NT2/D1 (cell line): ENCODE results near the gene SAMD3.

ENCODE experiments used
- DNase-seq: peaks from one replicate; pipeline ENCODE4 v3.0.0-alpha.2; 2011; ENCODE audit warnings: low read depth, low spot score
- H3K27me3 ChIP-seq: 2 replicates; pipeline ENCODE4 v1.6.0; 2011; ENCODE audit warnings: mild to moderate bottlenecking; ENCODE audit not compliant: insufficient read length, insufficient read depth
- H3K36me3 ChIP-seq: 2 replicates; pipeline ENCODE4 v1.6.1; 2011; ENCODE audit warnings: mild to moderate bottlenecking, low read length, mixed read lengths; ENCODE audit not compliant: insufficient read depth, insufficient read length
- H3K4me1 ChIP-seq: 2 replicates; pipeline ENCODE4 v1.5.1; 2011; ENCODE audit not compliant: insufficient read depth, insufficient read length
- H3K4me3 ChIP-seq: 2 replicates; pipeline ENCODE4 v1.5.1; 2011; ENCODE audit warnings: low read depth; ENCODE audit not compliant: insufficient read length
- H3K9ac ChIP-seq: 2 replicates; pipeline ENCODE4 v1.6.0; 2011; ENCODE audit warnings: low read depth; ENCODE audit not compliant: insufficient read length
- H3K9me3 ChIP-seq: 2 replicates; pipeline ENCODE4 v1.5.1; 2011; ENCODE audit warnings: mild to moderate bottlenecking, low read length; ENCODE audit not compliant: insufficient read depth
- SUZ12 ChIP-seq: IDR thresholded peaks from 2 replicates; pipeline ENCODE4 v1.6.1; 2011; ENCODE audit not compliant: insufficient read length, insufficient read depth; ENCODE audit errors: extremely low read depth
- YY1 ChIP-seq: IDR thresholded peaks from 2 replicates; pipeline ENCODE4 v1.6.1; 2011; ENCODE audit not compliant: insufficient read length, insufficient read depth
- ZNF274 ChIP-seq: IDR thresholded peaks from 2 replicates; pipeline ENCODE4 v1.6.1; 2011; ENCODE audit warnings: mild to moderate bottlenecking, low read depth, low read length

SAMD3 gene

DNA sequence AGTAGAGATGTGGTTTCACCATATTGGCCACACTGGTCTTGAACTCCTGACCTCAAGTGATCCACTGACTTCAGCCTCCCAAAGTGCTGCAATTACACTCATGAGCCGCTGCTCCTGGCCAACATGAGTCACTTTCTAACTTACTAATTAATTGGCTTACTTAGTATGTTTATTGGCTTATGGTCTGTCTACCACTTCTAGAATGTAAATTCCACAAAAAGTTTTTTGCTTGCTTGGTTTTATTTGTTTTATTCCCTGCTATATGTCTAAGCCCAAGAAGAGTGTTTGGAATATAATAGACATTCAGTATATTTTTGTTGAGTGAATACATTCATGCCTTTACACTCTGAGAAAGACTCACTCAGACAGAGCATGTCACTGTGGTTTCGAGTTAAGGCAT lies 86.0 kb downstream of the SAMD3 start:
- no peaks in the 10 kb centered on the region for H3K36me3 ChIP-seq
- DNase-seq, result no peak
- no peak for TF ChIP-seq SUZ12
- no peak for TF ChIP-seq ZNF274
- TF ChIP-seq YY1, result no peak
- no peaks in the 10 kb centered on the region for H3K27me3 ChIP-seq
- H3K9me3 ChIP-seq, result no peaks in the 10 kb centered on the region
- no peaks in the 10 kb centered on the region for H3K4me1 ChIP-seq
- no peak overlapping the region for H3K4me3 ChIP-seq
- no peak overlapping the region for H3K9ac ChIP-seq

- DNase-seq, result no peak
- Histone ChIP-seq H3K27me3 (no peaks in the 10 kb centered on the region), H3K9ac (no peak overlapping the region), H3K9me3 (no peaks in the 10 kb centered on the region), H3K4me1 (no peaks in the 10 kb centered on the region), H3K4me3 (no peak overlapping the region), H3K36me3 (no peaks in the 10 kb centered on the region)
- TF ChIP-seq ZNF274, result no peak
- no peak for TF ChIP-seq YY1
- no peak for TF ChIP-seq SUZ12
Measured at GRCh38 chr6:130134582-130134981, 88.2 kb downstream of the SAMD3 start.

GRCh38 chr6:130132286-130132701 lies 90.5 kb downstream of the SAMD3 start:
- no peaks in the 10 kb centered on the region for H3K9me3 ChIP-seq
- no peak overlapping the region for H3K9ac ChIP-seq
- no peaks in the 10 kb centered on the region for H3K27me3 ChIP-seq
- no peaks in the 10 kb centered on the region for H3K36me3 ChIP-seq
- no peak for TF ChIP-seq ZNF274
- no peak for DNase-seq
- H3K4me1 ChIP-seq, result no peaks in the 10 kb centered on the region
- H3K4me3 ChIP-seq, result no peak overlapping the region

DNA sequence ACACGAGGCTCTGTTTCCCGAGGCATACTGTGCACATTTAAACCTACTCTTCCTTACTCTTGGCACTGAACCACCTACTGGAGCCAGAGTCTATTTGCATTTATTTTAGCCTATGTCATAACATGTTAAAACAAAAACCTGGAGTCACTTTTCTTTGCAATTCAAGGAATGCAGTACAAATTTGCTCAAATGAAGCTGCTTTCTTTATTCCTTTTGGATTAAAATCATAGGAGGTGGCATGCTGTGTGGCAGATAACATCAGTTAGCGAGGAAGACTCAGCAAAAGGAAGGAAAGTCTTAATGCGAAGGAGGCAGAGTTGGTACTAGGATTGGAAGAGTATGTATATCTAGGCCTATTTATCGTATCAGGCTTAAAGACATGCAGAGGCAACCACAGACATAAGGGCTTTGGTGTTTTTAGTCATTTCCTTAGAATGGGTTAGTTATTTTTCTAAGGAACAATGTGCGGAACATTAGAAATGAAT lies 92.9 kb downstream of the SAMD3 start:
- Histone ChIP-seq H3K4me1 (no peaks in the 10 kb centered on the region), H3K27me3 (no peaks in the 10 kb centered on the region), H3K9ac (no peak overlapping the region), H3K4me3 (no peak overlapping the region), H3K9me3 (no peaks in the 10 kb centered on the region), H3K36me3 (no peaks in the 10 kb centered on the region)
- no peak for DNase-seq
- TF ChIP-seq SUZ12, result no peak
- no peak for TF ChIP-seq ZNF274
- no peak for TF ChIP-seq YY1

DNA sequence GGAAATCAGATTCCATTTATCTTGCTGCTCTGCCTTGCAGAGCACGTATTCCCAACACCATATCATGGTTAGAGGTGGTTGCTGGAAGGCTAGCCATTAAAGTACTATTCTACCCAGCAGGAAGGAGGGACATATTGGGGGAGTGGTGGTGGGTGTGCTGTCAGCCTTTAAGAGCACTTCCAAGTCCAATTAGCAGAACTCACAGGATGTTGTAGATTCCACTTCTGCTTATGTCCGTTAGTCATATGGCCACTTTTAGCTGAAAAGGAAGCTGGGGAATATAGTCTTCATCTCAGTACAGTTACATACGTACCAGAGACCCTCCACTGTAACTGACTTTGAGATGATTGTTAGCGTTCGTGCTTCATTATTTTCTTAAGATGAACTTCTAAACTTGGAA lies 94.4 kb downstream of the SAMD3 start:
- Histone ChIP-seq H3K9ac (no peak overlapping the region), H3K36me3 (no peaks in the 10 kb centered on the region), H3K9me3 (no peaks in the 10 kb centered on the region), H3K4me1 (no peaks in the 10 kb centered on the region), H3K27me3 (no peaks in the 10 kb centered on the region), H3K4me3 (no peak overlapping the region)
- TF ChIP-seq SUZ12 (no peak), YY1 (no peak), ZNF274 (no peak)
- DNase-seq, result no peak

DNA sequence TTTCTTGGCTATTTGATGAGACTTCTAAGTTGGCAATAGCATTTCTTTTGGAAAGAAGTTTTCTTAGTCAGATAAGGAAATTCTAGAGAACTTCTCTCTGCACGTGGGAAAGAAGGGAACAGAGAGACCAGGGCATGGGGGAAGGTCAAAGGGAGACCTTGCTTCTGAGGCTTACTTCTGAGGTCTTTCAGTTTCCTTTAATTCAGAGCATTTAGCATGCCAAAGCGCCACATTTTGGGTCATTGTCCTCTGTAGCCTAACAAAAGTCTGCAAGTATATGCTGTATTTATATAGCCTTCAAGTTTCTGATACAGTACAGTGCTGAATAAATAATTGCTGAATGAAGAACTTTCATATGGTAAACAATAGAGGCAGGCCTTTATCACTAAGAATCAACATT lies 95.6 kb downstream of the SAMD3 start:
- no peak for DNase-seq
- no peak for TF ChIP-seq SUZ12
- no peak for TF ChIP-seq ZNF274
- TF ChIP-seq YY1, result no peak
- no peaks in the 10 kb centered on the region for H3K9me3 ChIP-seq
- no peaks in the 10 kb centered on the region for H3K4me1 ChIP-seq
- no peak overlapping the region for H3K4me3 ChIP-seq
- no peaks in the 10 kb centered on the region for H3K27me3 ChIP-seq
- no peaks in the 10 kb centered on the region for H3K36me3 ChIP-seq
- H3K9ac ChIP-seq, result no peak overlapping the region

- Histone ChIP-seq H3K9me3 (no peaks in the 10 kb centered on the region), H3K9ac (no peak overlapping the region), H3K36me3 (no peaks in the 10 kb centered on the region), H3K27me3 (no peaks in the 10 kb centered on the region), H3K4me3 (no peak overlapping the region), H3K4me1 (no peaks in the 10 kb centered on the region)
- DNase-seq, result no peak
- TF ChIP-seq SUZ12 (no peak), ZNF274 (no peak), YY1 (no peak)
Measured at GRCh38 chr6:130122243-130122642, 100.5 kb downstream of the SAMD3 start.

GRCh38 chr6:130120731-130121130 lies 102.0 kb downstream of the SAMD3 start:
- TF ChIP-seq SUZ12, result no peak
- TF ChIP-seq YY1, result no peak
- TF ChIP-seq ZNF274, result no peak
- Histone ChIP-seq H3K36me3 (no peaks in the 10 kb centered on the region), H3K4me1 (no peaks in the 10 kb centered on the region), H3K27me3 (no peaks in the 10 kb centered on the region), H3K9me3 (no peaks in the 10 kb centered on the region), H3K9ac (no peak overlapping the region), H3K4me3 (no peak overlapping the region)
- no peak for DNase-seq
